ENCODE measurements around the gene ORC5. TPM values are rescaled to one million over a fixed set of nuclear protein-coding genes. Genes with fewer than 3 reads are reported as not detected.
"Not testable (repeated sequence)": the region's sequence is repeated elsewhere in the genome, so short reads cannot be mapped to it uniquely, and the experiment has no call there.

Gene ORC5
- total RNA-seq, 1 experiment from 2014 or later, result 68.0 TPM

- DNase-seq (ENCODE audit: low read depth, low spot score), result peak; percentile 13
- in situ Hi-C loops (cut with HindIII; ENCODE audit: low pct_unique_long_range_greater_than_20kb, low sequenced_read_pairs), result no loop called here
These were observed 474 bp downstream of the ORC5 start for GRCh38 chr7:104207348-104207730.

- in situ Hi-C loops (cut with HindIII; ENCODE audit: low pct_unique_long_range_greater_than_20kb, low sequenced_read_pairs), result no loop called here
- no peak for DNase-seq (ENCODE audit: low read depth, low spot score)
These were observed 972 bp downstream of the ORC5 start for GRCh38 chr7:104206841-104207240.

GRCh38 chr7:104198673-104199278 is 9.0 kb downstream of the ORC5 start:
- in situ Hi-C loops (cut with HindIII; ENCODE audit: low pct_unique_long_range_greater_than_20kb, low sequenced_read_pairs), result no loop called here
- DNase-seq (ENCODE audit: low read depth, low spot score), result no peak

- in situ Hi-C loops (cut with HindIII; ENCODE audit: low pct_unique_long_range_greater_than_20kb, low sequenced_read_pairs), result no loop called here
- DNase-seq (ENCODE audit: low read depth, low spot score), result no peak
These were observed 11.7 kb downstream of the ORC5 start for GRCh38 chr7:104196161-104196560.

- in situ Hi-C loops (cut with HindIII; ENCODE audit: low pct_unique_long_range_greater_than_20kb, low sequenced_read_pairs), result no loop called here
- DNase-seq (ENCODE audit: low read depth, low spot score), result no peak
These were observed 15.4 kb downstream of the ORC5 start for GRCh38 chr7:104192434-104192833.

- in situ Hi-C loops (cut with HindIII; ENCODE audit: low pct_unique_long_range_greater_than_20kb, low sequenced_read_pairs), result no loop called here
These were observed 22.5 kb downstream of the ORC5 start for GRCh38 chr7:104185346-104185745.

GRCh38 chr7:104179178-104179577 is 28.6 kb downstream of the ORC5 start:
- DNase-seq (ENCODE audit: low read depth, low spot score), result no peak
- in situ Hi-C loops (cut with HindIII; ENCODE audit: low pct_unique_long_range_greater_than_20kb, low sequenced_read_pairs), result no loop called here

More at GRCh38 chr7:104185346-104185745, 22.5 kb downstream of the ORC5 start:
- no peak for DNase-seq (ENCODE audit: low read depth, low spot score)

- DNase-seq (ENCODE audit: low read depth, low spot score); in situ Hi-C loops (cut with HindIII; ENCODE audit: low pct_unique_long_range_greater_than_20kb, low sequenced_read_pairs): not testable (repeated sequence)
These were observed 30.2 kb downstream of the ORC5 start for GRCh38 chr7:104177565-104178083.

GRCh38 chr7:104176332-104176731 is 31.5 kb downstream of the ORC5 start:
- DNase-seq (ENCODE audit: low read depth, low spot score), result peak; percentile 53
- in situ Hi-C loops (cut with HindIII; ENCODE audit: low pct_unique_long_range_greater_than_20kb, low sequenced_read_pairs), result no loop called here

- in situ Hi-C loops (cut with HindIII; ENCODE audit: low pct_unique_long_range_greater_than_20kb, low sequenced_read_pairs), result no loop called here
- DNase-seq (ENCODE audit: low read depth, low spot score), result no peak
These were observed 32.3 kb downstream of the ORC5 start for GRCh38 chr7:104175361-104175984.

GRCh38 chr7:104174798-104175197 is 33.0 kb downstream of the ORC5 start:
- DNase-seq (ENCODE audit: low read depth, low spot score), result no peak
- in situ Hi-C loops (cut with HindIII; ENCODE audit: low pct_unique_long_range_greater_than_20kb, low sequenced_read_pairs), result loop anchor here (25.0 kb wide), 1 partner anchor 637 kb away; no protein-coding TSS in a partner anchor

GRCh38 chr7:104162081-104162480 is 45.7 kb downstream of the ORC5 start:
- DNase-seq (ENCODE audit: low read depth, low spot score), result no peak
- in situ Hi-C loops (cut with HindIII; ENCODE audit: low pct_unique_long_range_greater_than_20kb, low sequenced_read_pairs), result loop anchor here (25.0 kb wide), 1 partner anchor 625 kb away; no protein-coding TSS in a partner anchor

- in situ Hi-C loops (cut with HindIII; ENCODE audit: low pct_unique_long_range_greater_than_20kb, low sequenced_read_pairs), result loop anchor here (25.0 kb wide), 1 partner anchor 624 kb away; no protein-coding TSS in a partner anchor
These were observed 46.6 kb downstream of the ORC5 start for GRCh38 chr7:104161244-104161643.

GRCh38 chr7:104160375-104160774 is 47.4 kb downstream of the ORC5 start:
- DNase-seq (ENCODE audit: low read depth, low spot score), result peak; percentile 54
- in situ Hi-C loops (cut with HindIII; ENCODE audit: low pct_unique_long_range_greater_than_20kb, low sequenced_read_pairs), result loop anchor here (25.0 kb wide), 1 partner anchor 623 kb away; no protein-coding TSS in a partner anchor

More at GRCh38 chr7:104161244-104161643, 46.6 kb downstream of the ORC5 start:
- DNase-seq (ENCODE audit: low read depth, low spot score), result no peak

GRCh38 chr7:104156842-104157277 is 51.0 kb downstream of the ORC5 start:
- peak; percentile 65 for DNase-seq (ENCODE audit: low read depth, low spot score)
- in situ Hi-C loops (cut with HindIII; ENCODE audit: low pct_unique_long_range_greater_than_20kb, low sequenced_read_pairs), result loop anchor here (25.0 kb wide), 1 partner anchor 620 kb away; no protein-coding TSS in a partner anchor

- in situ Hi-C loops (cut with HindIII; ENCODE audit: low pct_unique_long_range_greater_than_20kb, low sequenced_read_pairs), result loop anchor here (25.0 kb wide), 1 partner anchor 616 kb away; no protein-coding TSS in a partner anchor
These were observed 54.5 kb downstream of the ORC5 start for GRCh38 chr7:104153287-104153686.

GRCh38 chr7:104152468-104152867 is 55.3 kb downstream of the ORC5 start:
- in situ Hi-C loops (cut with HindIII; ENCODE audit: low pct_unique_long_range_greater_than_20kb, low sequenced_read_pairs), result loop anchor here (25.0 kb wide), 1 partner anchor 615 kb away; no protein-coding TSS in a partner anchor
- no peak for DNase-seq (ENCODE audit: low read depth, low spot score)

More at GRCh38 chr7:104153287-104153686, 54.5 kb downstream of the ORC5 start:
- DNase-seq (ENCODE audit: low read depth, low spot score), result no peak

- in situ Hi-C loops (cut with HindIII; ENCODE audit: low pct_unique_long_range_greater_than_20kb, low sequenced_read_pairs), result loop anchor here (25.0 kb wide), 1 partner anchor 613 kb away; no protein-coding TSS in a partner anchor
- DNase-seq (ENCODE audit: low read depth, low spot score), result no peak
These were observed 57.3 kb downstream of the ORC5 start for GRCh38 chr7:104150470-104150869.

Measured in SK-MEL-5 (cell line).